CD4-positive, alpha-beta T cell (primary cell): ENCODE measurements around the gene STX18. TPM values are rescaled to one million over a fixed set of nuclear protein-coding genes. Genes with fewer than 3 reads are reported as not detected.

ENCODE experiments used
- ATAC-seq: fragments of 200-7000 bp; cut with Tn5 transposase; one replicate; pipeline ENCODE4 v1.10.0; 2022; ENCODE audit warnings: mild to moderate bottlenecking; ENCODE audit not compliant: poor library complexity
- CTCF ChIA-PET: fragments of 350-600 bp; sonication (Branson Sonifier 250); formaldehyde crosslinking; loops from one replicate; lab custom pipeline; 2021; ENCODE audit warnings: antibody characterized with exemption, inconsistent platforms; lab: Charles Lee
- POLR2A ChIA-PET: fragments of 350-600 bp; sonication (Branson Sonifier 250); formaldehyde crosslinking; loops from one replicate; lab custom pipeline; 2021; ENCODE audit warnings: antibody characterized with exemption, inconsistent platforms; lab: Charles Lee
- DNase-seq, 14 experiments: peaks; one replicate each; pipeline ENCODE4 v3.0.0-alpha.2; 2013 to 2020; ENCODE audit warnings: mixed read lengths in 2 of 14
- H3K27ac ChIP-seq, 2 donors: one replicate each; pipeline versions ENCODE4 v1.5.1 to v1.7.0; 2013; ENCODE audit warnings: low read length in 2 of 2, low read depth in 1 of 2, mild to moderate bottlenecking in 1 of 2
- H3K27me3 ChIP-seq, 2 experiments: 1 replicate in 1 of 2; 2 replicates in 1 of 2; pipeline versions ENCODE4 v1.6.1 to v1.7.0; 2013; ENCODE audit warnings: low read length in 2 of 2, control low read depth in 1 of 2, mild to moderate bottlenecking in 1 of 2, moderate library complexity in 1 of 2; ENCODE audit not compliant: insufficient read depth in 2 of 2, control insufficient read depth in 1 of 2
- H3K36me3 ChIP-seq: one replicate; pipeline ENCODE4 v1.6.1; 2013; ENCODE audit warnings: low read length, control low read depth; ENCODE audit not compliant: insufficient read depth
- H3K4me1 ChIP-seq: one replicate; pipeline ENCODE4 v1.6.1; 2013; ENCODE audit warnings: low read length, control low read depth; ENCODE audit not compliant: insufficient read depth
- H3K4me3 ChIP-seq: one replicate; pipeline ENCODE4 v1.5.1; 2013; ENCODE audit warnings: mild to moderate bottlenecking, low read length, moderate library complexity
- H3K9me3 ChIP-seq, 2 experiments: 1 replicate in 1 of 2; 2 replicates in 1 of 2; pipeline versions ENCODE4 v1.6.1 to v1.7.0; 2013; ENCODE audit warnings: low read length in 2 of 2, mild to moderate bottlenecking in 2 of 2, control low read depth in 1 of 2, moderate library complexity in 1 of 2; ENCODE audit not compliant: control insufficient read depth in 1 of 2, insufficient read depth in 1 of 2
- H3K27ac Mint-ChIP-seq: one replicate; pipeline ENCODE4 v1.8.0; 2020; ENCODE audit warnings: mixed read lengths
- H3K27me3 Mint-ChIP-seq: one replicate; pipeline ENCODE4 v1.8.0; 2021; ENCODE audit warnings: mixed read lengths
- H3K36me3 Mint-ChIP-seq: one replicate; pipeline ENCODE4 v1.8.0; 2021; ENCODE audit warnings: low read depth, mixed read lengths
- H3K4me1 Mint-ChIP-seq: one replicate; pipeline ENCODE4 v1.8.0; 2021; ENCODE audit warnings: low read depth, mixed read lengths
- H3K4me3 Mint-ChIP-seq: one replicate; pipeline ENCODE4 v1.8.0; 2020; ENCODE audit warnings: mild to moderate bottlenecking, mixed read lengths
- H3K9me3 Mint-ChIP-seq: one replicate; pipeline ENCODE4 v1.8.0; 2020; ENCODE audit warnings: mixed read lengths
- intact Hi-C, 2 experiments: fragments of 100-400 bp; cut with DNase I in 1 of 2; cut with micrococcal nuclease in 1 of 2; formaldehyde crosslinking; loops; one replicate each; pipeline versions ENCODE4 v1.15.1 to v1.9.0; 2023 to 2025; cut with DNase I, micrococcal nuclease
- total RNA-seq, 174 experiments: library from RNA in 2 of 174; stranded (reverse) in 2 of 174; gene quantifications; one replicate each; pipeline ENCODE4 v1.2.3 and lab custom pipeline; 2021 to 2026
- TF ChIP-seq, protein P1 (sequence below): fragments of 200-600 bp; IDR thresholded peaks from one replicate; pipeline ENCODE4 v1.8.0; 2022; ENCODE audit warnings: antibody characterized with exemption, mild to moderate bottlenecking

STX18 gene
- total RNA-seq, 2 experiments from 2014 or later = 15.2 to 15.5 TPM

DNA sequence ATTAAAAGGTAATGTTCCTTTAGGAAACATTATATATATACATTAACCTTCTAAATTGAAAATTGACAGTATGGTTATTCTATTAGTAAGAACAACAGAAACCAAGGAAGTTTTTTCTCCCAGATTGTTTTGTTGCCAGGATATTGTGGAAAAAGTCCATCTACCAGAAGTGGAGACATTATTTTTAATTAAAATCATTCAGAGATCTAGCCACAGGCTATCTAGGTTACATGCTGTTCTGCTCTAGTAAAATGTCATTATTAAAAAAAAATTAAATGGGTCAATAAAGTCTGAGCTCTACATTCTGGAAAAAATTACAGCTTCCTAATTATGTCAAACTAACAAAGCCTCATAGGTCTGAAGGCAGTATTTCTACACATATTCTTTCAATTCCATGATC is 80.7 kb downstream of the STX18 start:
- ChIA-PET CTCF (no interaction called here), POLR2A (interaction anchor here (1.3 kb wide), 1 partner anchor 74 kb away, joined by 5 read pairs; the partner anchor contains the start of gene NSG1)
- Histone ChIP-seq H3K4me3 (peak overlapping the region; percentile 15), H3K9me3 (no peaks in the 10 kb centered on the region), H3K27ac (peak overlapping the region in 1 of 2 donors; percentile 70), H3K4me1 (peaks cover 30% of the 10 kb centered on the region), H3K27me3 (no peaks in the 10 kb centered on the region), H3K36me3 (peaks cover 42% of the 10 kb centered on the region)
- no peak for ATAC-seq
- Mint-ChIP-seq H3K36me3 (peaks cover 61% of the 10 kb centered on the region), H3K27me3 (no peaks in the 10 kb centered on the region), H3K27ac (peak overlapping the region; percentile 83), H3K4me1 (peaks cover 54% of the 10 kb centered on the region), H3K9me3 (no peaks in the 10 kb centered on the region), H3K4me3 (peak overlapping the region; percentile 50)
- DNase-seq = no peak
- intact Hi-C loops = no loop called here
- TF ChIP-seq, protein P1, sequence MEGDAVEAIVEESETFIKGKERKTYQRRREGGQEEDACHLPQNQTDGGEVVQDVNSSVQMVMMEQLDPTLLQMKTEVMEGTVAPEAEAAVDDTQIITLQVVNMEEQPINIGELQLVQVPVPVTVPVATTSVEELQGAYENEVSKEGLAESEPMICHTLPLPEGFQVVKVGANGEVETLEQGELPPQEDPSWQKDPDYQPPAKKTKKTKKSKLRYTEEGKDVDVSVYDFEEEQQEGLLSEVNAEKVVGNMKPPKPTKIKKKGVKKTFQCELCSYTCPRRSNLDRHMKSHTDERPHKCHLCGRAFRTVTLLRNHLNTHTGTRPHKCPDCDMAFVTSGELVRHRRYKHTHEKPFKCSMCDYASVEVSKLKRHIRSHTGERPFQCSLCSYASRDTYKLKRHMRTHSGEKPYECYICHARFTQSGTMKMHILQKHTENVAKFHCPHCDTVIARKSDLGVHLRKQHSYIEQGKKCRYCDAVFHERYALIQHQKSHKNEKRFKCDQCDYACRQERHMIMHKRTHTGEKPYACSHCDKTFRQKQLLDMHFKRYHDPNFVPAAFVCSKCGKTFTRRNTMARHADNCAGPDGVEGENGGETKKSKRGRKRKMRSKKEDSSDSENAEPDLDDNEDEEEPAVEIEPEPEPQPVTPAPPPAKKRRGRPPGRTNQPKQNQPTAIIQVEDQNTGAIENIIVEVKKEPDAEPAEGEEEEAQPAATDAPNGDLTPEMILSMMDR = no peak

DNA sequence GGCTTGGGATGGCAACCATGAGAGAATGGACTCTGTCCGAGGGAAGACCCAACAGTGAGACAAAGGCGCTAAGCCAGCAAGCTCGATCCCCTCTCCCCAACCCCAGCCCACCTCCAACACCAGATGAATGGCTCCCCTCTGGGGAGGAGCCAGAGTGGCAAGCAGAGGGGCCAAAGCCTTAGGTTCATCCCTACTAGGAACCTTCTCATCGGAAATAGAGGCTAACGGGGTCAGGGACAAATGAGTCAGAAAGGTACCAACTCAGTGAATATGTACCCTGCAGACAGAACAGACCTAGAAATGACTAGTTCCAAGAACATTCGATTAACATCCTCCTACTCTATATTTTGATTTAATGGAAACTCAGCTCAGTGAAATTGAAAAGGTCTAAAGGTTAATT is 81.1 kb downstream of the STX18 start:
- Mint-ChIP-seq H3K4me3 (no peak overlapping the region), H3K4me1 (peaks cover 54% of the 10 kb centered on the region), H3K27me3 (no peaks in the 10 kb centered on the region), H3K27ac (peak overlapping the region; percentile 83), H3K36me3 (peaks cover 59% of the 10 kb centered on the region), H3K9me3 (no peaks in the 10 kb centered on the region)
- Histone ChIP-seq H3K4me1 (peaks cover 30% of the 10 kb centered on the region), H3K36me3 (peaks cover 40% of the 10 kb centered on the region), H3K4me3 (no peak overlapping the region), H3K9me3 (no peaks in the 10 kb centered on the region), H3K27ac (peak overlapping the region in 1 of 2 donors; percentile 70), H3K27me3 (no peaks in the 10 kb centered on the region)
- no peak for ATAC-seq
- intact Hi-C loops = no loop called here
- ChIA-PET POLR2A (no interaction called here), CTCF (no interaction called here)
- DNase-seq = peak in 1 of 14 experiments; percentile 9
- TF ChIP-seq, protein P1 = no peak

DNA sequence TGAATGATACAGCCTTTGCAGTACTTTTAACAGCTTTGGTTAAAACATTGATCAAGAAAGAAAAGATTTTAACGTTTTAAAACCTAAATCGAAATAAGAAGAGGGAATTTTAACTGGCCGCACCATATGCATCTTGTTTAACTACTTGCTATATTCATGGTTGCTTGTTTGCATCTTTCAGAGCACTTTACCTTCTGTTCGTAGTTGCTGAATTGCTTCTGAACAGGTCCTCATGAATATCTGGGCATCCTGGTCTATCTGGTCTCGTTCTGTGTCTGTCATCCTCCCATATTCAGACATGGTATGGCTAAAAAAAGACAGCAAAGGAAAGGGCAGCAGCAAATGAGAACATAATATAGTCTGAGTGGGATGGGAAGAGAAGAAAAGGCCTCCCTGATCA is 82.7 kb downstream of the STX18 start:
- H3K4me3 ChIP-seq = no peak overlapping the region
- TF ChIP-seq, protein P1 = no peak
- no peaks in the 10 kb centered on the region for H3K9me3 ChIP-seq
- Mint-ChIP-seq H3K36me3 (peaks cover 59% of the 10 kb centered on the region), H3K27ac (peak overlapping the region; percentile 83), H3K4me1 (peaks cover 40% of the 10 kb centered on the region), H3K9me3 (no peaks in the 10 kb centered on the region), H3K27me3 (no peaks in the 10 kb centered on the region), H3K4me3 (no peak overlapping the region)
- POLR2A ChIA-PET = no interaction called here
- H3K4me1 ChIP-seq = peaks cover 30% of the 10 kb centered on the region
- intact Hi-C loops = no loop called here
- CTCF ChIA-PET = no interaction called here
- ATAC-seq = no peak
- H3K36me3 ChIP-seq = peaks cover 42% of the 10 kb centered on the region
- H3K27ac ChIP-seq = no peak overlapping the region
- no peaks in the 10 kb centered on the region for H3K27me3 ChIP-seq
- no peak for DNase-seq
